Neural cell (in vitro differentiated cells): ENCODE data around the gene ANKRD7. TPM values are rescaled to one million over a fixed set of nuclear protein-coding genes. Genes with fewer than 3 reads are reported as not detected.

ENCODE experiments used
- H2AFZ ChIP-seq: fragments of 200-600, 300-800 bp; sonication (generic), shearing (Covaris generic); 2 replicates; pipeline ENCODE4 v1.6.0; 2014; ENCODE audit warnings: low read depth, mild to moderate bottlenecking, antibody characterized with exemption, low read length, moderate library complexity
- H3F3A ChIP-seq: fragments of 200-600 bp; shearing (Covaris generic); 2 replicates; pipeline ENCODE4 v1.6.1; 2016; ENCODE audit warnings: mild to moderate bottlenecking, moderate library complexity, mixed read lengths, antibody characterized with exemption, low read length; ENCODE audit not compliant: insufficient read depth, poor library complexity, severe bottlenecking
- H3K27ac ChIP-seq: fragments of 200-600, 300-800 bp; sonication (generic), shearing (Covaris generic); 2 replicates; pipeline ENCODE4 v1.5.1; 2014; ENCODE audit warnings: mild to moderate bottlenecking, low read length, moderate library complexity
- H3K27me3 ChIP-seq: fragments of 300-800, 200-600 bp; sonication (generic), shearing (Covaris generic); 2 replicates; pipeline ENCODE4 v1.6.0; 2014; ENCODE audit warnings: mild to moderate bottlenecking, low read depth, low read length, moderate library complexity; ENCODE audit not compliant: insufficient read depth
- H3K36me3 ChIP-seq: fragments of 300-800, 200-600 bp; sonication (generic), shearing (Covaris generic); 2 replicates; pipeline ENCODE4 v1.5.1; 2014; ENCODE audit warnings: mild to moderate bottlenecking, antibody characterized with exemption, low read length, moderate library complexity; ENCODE audit not compliant: insufficient read depth
- H3K4me2 ChIP-seq: fragments of 300-800, 200-600 bp; sonication (generic), shearing (Covaris generic); 2 replicates; pipeline ENCODE4 v1.6.0; 2014; ENCODE audit warnings: mild to moderate bottlenecking, low read length
- H3K4me3 ChIP-seq: fragments of 300-800, 200-600 bp; sonication (generic), shearing (Covaris generic); 2 replicates; pipeline ENCODE4 v1.5.1; 2014; ENCODE audit warnings: mild to moderate bottlenecking, low read length, moderate library complexity
- H3K79me2 ChIP-seq: fragments of 200-600 bp; shearing (Covaris generic); replicated peaks from 2 replicates; pipeline ENCODE4 v1.6.0; 2014; ENCODE audit warnings: mild to moderate bottlenecking, low read length, moderate library complexity; ENCODE audit not compliant: insufficient read depth
- H3K9ac ChIP-seq: fragments of 300-800, 200-600 bp; sonication (generic), shearing (Covaris generic); 2 replicates; pipeline ENCODE4 v1.6.1; 2016; ENCODE audit warnings: mild to moderate bottlenecking, low read length, mixed read lengths
- H3K9me2 ChIP-seq: fragments of 200-600 bp; shearing (Covaris generic); 2 replicates; pipeline ENCODE4 v1.6.1; 2016; ENCODE audit warnings: mild to moderate bottlenecking, low read length, mixed read lengths; ENCODE audit not compliant: insufficient read depth
- H3K9me3 ChIP-seq: fragments of 200-600, 300-800 bp; sonication (generic), shearing (Covaris generic); 2 replicates; pipeline ENCODE4 v1.6.1; 2016; ENCODE audit warnings: mild to moderate bottlenecking, mixed run types, low read length, moderate library complexity, mixed read lengths
- H4K20me1 ChIP-seq: fragments of 200-600 bp; shearing (Covaris generic); 2 replicates; pipeline ENCODE4 v1.6.1; 2016; ENCODE audit warnings: mild to moderate bottlenecking, mixed run types; ENCODE audit not compliant: insufficient read depth
- CTCF ChIP-seq: fragments of 450-650 bp; IDR thresholded peaks from 2 replicates; pipeline ENCODE4 v1.5.1; 2014; ENCODE audit warnings: antibody characterized with exemption, mild to moderate bottlenecking, moderate library complexity; ENCODE audit not compliant: poor library complexity, severe bottlenecking
- EP300 ChIP-seq: fragments of 450-650 bp; conservative IDR thresholded peaks from 2 replicates; pipeline ENCODE4 v1.6.1; 2014; ENCODE audit warnings: antibody characterized with exemption, mild to moderate bottlenecking, moderate library complexity; ENCODE audit not compliant: poor library complexity, severe bottlenecking
- EZH2 ChIP-seq: fragments of 200-600, 300-800 bp; shearing (Covaris generic), sonication (generic); IDR thresholded peaks from 2 replicates; pipeline ENCODE4 v1.6.1; 2014; ENCODE audit warnings: antibody characterized with exemption, low read length, borderline replicate concordance, mild to moderate bottlenecking; ENCODE audit not compliant: insufficient read depth, poor library complexity, severe bottlenecking
- MXI1 ChIP-seq: fragments of 450-650 bp; conservative IDR thresholded peaks from 2 replicates; pipeline ENCODE4 v1.6.1; 2014; ENCODE audit warnings: antibody characterized with exemption, mild to moderate bottlenecking; ENCODE audit not compliant: poor library complexity, severe bottlenecking
- POLR2AphosphoS5 ChIP-seq: IDR thresholded peaks from 2 replicates; pipeline ENCODE4 v1.6.1; 2012
- RAD21 ChIP-seq: fragments of 450-650 bp; conservative IDR thresholded peaks from 2 replicates; pipeline ENCODE4 v1.6.1; 2014; ENCODE audit warnings: antibody characterized with exemption, mild to moderate bottlenecking, moderate library complexity
- REST ChIP-seq: IDR thresholded peaks from 2 replicates; pipeline ENCODE4 v1.6.1; 2012; ENCODE audit warnings: borderline replicate concordance
- SMC3 ChIP-seq: fragments of 450-650 bp; conservative IDR thresholded peaks from 2 replicates; pipeline ENCODE4 v1.6.1; 2014; ENCODE audit warnings: antibody characterized with exemption, mild to moderate bottlenecking, moderate library complexity; ENCODE audit not compliant: poor library complexity
- TAF1 ChIP-seq: IDR thresholded peaks from 2 replicates; pipeline ENCODE4 v1.6.1; 2012; ENCODE audit warnings: low read depth
- polyA plus RNA-seq: library from polyadenylated mRNA; depleted of rRNA; stranded (reverse); fragments of >200 nt; gene quantifications from 2 replicates; pipeline ENCODE4 v1.2.3, GENCODE V29; 2014

The ANKRD7 gene
- polyA plus RNA-seq, 1 donor from 2014 or later, result not detected

GRCh38 chr7:118202061-118202460 lies 22.4 kb upstream of the ANKRD7 start:
- Histone ChIP-seq H2AFZ (no peak overlapping the region), H3K27me3 (no peaks in the 10 kb centered on the region), H3K79me2 (no peaks in the 10 kb centered on the region), H3K9me3 (no peaks in the 10 kb centered on the region), H3K4me2 (no peak overlapping the region), H3F3A (no peaks in the 10 kb centered on the region), H3K36me3 (no peaks in the 10 kb centered on the region), H3K9me2 (no peaks in the 10 kb centered on the region), H3K27ac (no peak overlapping the region), H3K4me3 (no peak overlapping the region), H4K20me1 (no peaks in the 10 kb centered on the region), H3K9ac (no peak overlapping the region)
- TF ChIP-seq SMC3 (no peak), RAD21 (no peak), EP300 (no peak), CTCF (no peak), REST (no peak), TAF1 (no peak), POLR2AphosphoS5 (no peak), EZH2 (no peak), MXI1 (no peak)

- no peaks in the 10 kb centered on the region for H4K20me1 ChIP-seq
- H2AFZ ChIP-seq, result no peak overlapping the region
- no peak overlapping the region for H3K27ac ChIP-seq
- no peak overlapping the region for H3K9ac ChIP-seq
- H3K79me2 ChIP-seq, result no peaks in the 10 kb centered on the region
- no peaks in the 10 kb centered on the region for H3K36me3 ChIP-seq
- no peaks in the 10 kb centered on the region for H3K27me3 ChIP-seq
- H3K9me3 ChIP-seq, result no peaks in the 10 kb centered on the region
- no peak overlapping the region for H3K4me3 ChIP-seq
- H3K9me2 ChIP-seq, result no peaks in the 10 kb centered on the region
- no peak for TF ChIP-seq RAD21
- no peak for TF ChIP-seq CTCF
- H3K4me2 ChIP-seq, result no peak overlapping the region
- H3F3A ChIP-seq, result no peaks in the 10 kb centered on the region
These were observed 10.3 kb upstream of the ANKRD7 start for GRCh38 chr7:118214051-118214832.
